Measurements from ENCODE around the gene SRF. TPM values are rescaled to one million over a fixed set of nuclear protein-coding genes. Genes with fewer than 3 reads are reported as not detected.
A peak's percentile ranks its signal among the peaks of the same experiment; 100 is the strongest.

The SRF gene
- total RNA-seq, 2 donors from 2014 or later, result 31.0 to 42.7 TPM

DNA sequence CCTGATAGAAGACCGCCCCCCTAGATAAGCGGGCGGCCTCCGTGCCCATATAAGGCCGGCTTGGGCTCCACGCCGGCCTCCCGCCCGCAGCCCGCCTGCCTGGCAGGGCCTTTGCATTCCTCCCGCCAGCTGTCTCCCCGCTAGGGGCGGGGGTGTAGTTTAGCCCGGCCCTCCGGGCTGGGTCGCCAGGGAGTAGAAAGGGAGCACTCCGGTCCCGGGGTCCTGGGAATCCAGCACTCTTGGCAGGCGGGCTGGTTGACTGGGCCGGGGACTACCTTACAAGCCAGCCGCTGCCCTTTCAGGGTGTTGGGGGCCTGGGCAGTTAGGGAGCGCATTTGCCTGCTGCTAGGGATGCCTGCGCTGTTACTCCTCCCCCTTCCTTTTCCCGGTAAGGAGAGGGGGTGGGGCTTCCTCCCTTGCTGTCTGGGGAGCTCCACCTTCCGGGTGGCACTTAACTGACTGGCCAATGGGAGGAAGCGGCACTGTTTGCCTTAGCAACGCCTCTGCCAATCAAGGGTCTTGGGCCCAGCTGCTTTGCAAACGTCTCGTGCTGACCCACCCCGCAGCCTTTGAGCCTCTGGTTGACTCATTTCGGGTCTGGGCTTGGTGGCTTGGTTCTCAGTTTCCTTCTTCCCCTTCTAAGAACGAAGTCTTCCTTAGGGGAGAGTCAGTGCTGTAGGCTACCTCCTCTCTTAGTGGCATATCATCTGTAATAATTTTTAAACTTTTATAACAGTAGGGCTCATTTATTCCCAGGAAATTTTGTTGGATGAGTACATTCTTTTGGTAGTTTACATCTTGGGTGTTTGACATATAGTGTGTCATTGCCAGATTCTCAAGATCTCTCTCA is 3.4 kb downstream of the SRF start:
- Mint-ChIP-seq H3K9me3 (no peaks in the 10 kb centered on the region), H3K27ac (peak overlapping the region; percentile 88 to 92), H3K36me3 (peaks cover 22 to 35% of the 10 kb centered on the region in 2 donors)
- peak; percentile 79 to 80 for ATAC-seq
- peak; percentile 91 to 97 for DNase-seq (ENCODE audit: low spot score in 2 of 2)

GRCh38 chr6:43175676-43176422 is 4.8 kb downstream of the SRF start:
- Mint-ChIP-seq H3K9me3 (no peaks in the 10 kb centered on the region), H3K36me3 (peaks cover 22 to 29% of the 10 kb centered on the region in 2 donors), H3K27ac (peak overlapping the region; percentile 88 to 92)
- no peak for ATAC-seq
- DNase-seq (ENCODE audit: low spot score in 2 of 2), result no peak

- peak overlapping the region; percentile 88 to 92 for H3K27ac Mint-ChIP-seq
- peaks cover 22 to 26% of the 10 kb centered on the region in 2 donors for H3K36me3 Mint-ChIP-seq
- H3K9me3 Mint-ChIP-seq, result no peaks in the 10 kb centered on the region
- ATAC-seq, result no peak
- DNase-seq (ENCODE audit: low spot score in 2 of 2), result no peak
Observed at GRCh38 chr6:43176423-43176786, 5.3 kb downstream of the SRF start.

GRCh38 chr6:43178150-43178549 is 7.1 kb downstream of the SRF start:
- peaks cover 13 to 23% of the 10 kb centered on the region in 2 donors for H3K36me3 Mint-ChIP-seq
- no peaks in the 10 kb centered on the region for H3K9me3 Mint-ChIP-seq
- ATAC-seq (no peak), DNase-seq (ENCODE audit: low spot score in 2 of 2) (no peak)
- peak overlapping the region in 1 of 2 donors; percentile 34 for H3K27ac Mint-ChIP-seq

DNA sequence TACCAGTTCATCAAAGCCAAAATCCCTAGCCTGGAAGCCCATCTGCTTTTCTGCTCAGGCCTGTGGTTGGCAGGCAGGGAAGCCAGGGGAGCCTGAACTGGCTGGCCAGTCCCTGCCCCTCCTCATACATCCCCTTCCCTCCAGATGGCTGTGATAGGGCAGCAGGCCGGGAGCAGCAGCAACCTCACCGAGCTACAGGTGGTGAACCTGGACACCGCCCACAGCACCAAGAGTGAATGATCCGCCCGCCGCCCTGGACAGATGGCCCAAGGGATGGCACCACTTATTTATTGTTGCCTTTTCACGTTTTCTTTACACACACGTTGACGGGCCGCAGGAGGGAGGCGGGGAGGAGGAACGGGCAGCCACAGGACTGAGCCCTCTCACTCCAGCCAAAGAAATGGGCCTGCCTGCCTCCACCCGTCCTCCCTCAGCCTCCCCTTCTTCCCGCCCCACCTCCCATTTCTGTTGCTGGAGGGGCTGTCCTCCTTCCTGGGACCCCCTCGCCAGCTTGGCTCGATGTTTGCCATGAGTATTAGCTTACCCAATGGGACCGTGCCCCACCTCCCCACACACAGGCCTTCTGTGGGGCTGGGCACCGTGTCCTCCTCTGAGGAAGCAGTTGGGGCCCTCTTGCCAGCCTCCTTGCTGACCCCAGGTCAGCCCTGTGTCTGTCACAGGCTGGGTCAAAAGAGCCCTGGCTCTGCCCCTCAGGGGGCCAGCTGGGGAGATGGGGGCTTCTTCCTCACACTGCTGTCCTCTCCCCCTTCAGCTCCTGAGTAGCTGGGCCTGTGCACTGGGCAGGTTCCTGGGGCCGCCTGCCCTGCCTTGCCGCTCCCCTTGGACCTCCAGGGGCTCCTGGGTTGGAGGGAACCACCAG is 8.1 kb downstream of the SRF start:
- ATAC-seq (no peak), DNase-seq (ENCODE audit: low spot score in 2 of 2) (no peak)
- no peak overlapping the region for H3K27ac Mint-ChIP-seq
- no peaks in the 10 kb centered on the region for H3K9me3 Mint-ChIP-seq
- H3K36me3 Mint-ChIP-seq, result peaks cover 12 to 26% of the 10 kb centered on the region in 2 donors

- DNase-seq (ENCODE audit: low spot score in 2 of 2) (no peak), ATAC-seq (no peak)
- Mint-ChIP-seq H3K36me3 (peaks cover 8 to 22% of the 10 kb centered on the region in 2 donors), H3K27ac (no peak overlapping the region), H3K9me3 (no peaks in the 10 kb centered on the region)
Observed at GRCh38 chr6:43180058-43180457, 9.0 kb downstream of the SRF start.

- ATAC-seq (no peak), DNase-seq (ENCODE audit: low spot score in 2 of 2) (no peak)
- H3K36me3 Mint-ChIP-seq, result peaks cover 6 to 19% of the 10 kb centered on the region in 2 donors
- H3K9me3 Mint-ChIP-seq, result no peaks in the 10 kb centered on the region
- peak overlapping the region; percentile 82 to 91 for H3K27ac Mint-ChIP-seq
Observed at GRCh38 chr6:43180985-43181384, 9.9 kb downstream of the SRF start.

- DNase-seq (ENCODE audit: low spot score in 2 of 2) (no peak), ATAC-seq (no peak)
- Mint-ChIP-seq H3K9me3 (no peaks in the 10 kb centered on the region), H3K36me3 (peaks cover 0 to 13% of the 10 kb centered on the region in 2 donors), H3K27ac (peak overlapping the region; percentile 82 to 91)
Observed at GRCh38 chr6:43181621-43181941, 10.5 kb downstream of the SRF start.

DNA sequence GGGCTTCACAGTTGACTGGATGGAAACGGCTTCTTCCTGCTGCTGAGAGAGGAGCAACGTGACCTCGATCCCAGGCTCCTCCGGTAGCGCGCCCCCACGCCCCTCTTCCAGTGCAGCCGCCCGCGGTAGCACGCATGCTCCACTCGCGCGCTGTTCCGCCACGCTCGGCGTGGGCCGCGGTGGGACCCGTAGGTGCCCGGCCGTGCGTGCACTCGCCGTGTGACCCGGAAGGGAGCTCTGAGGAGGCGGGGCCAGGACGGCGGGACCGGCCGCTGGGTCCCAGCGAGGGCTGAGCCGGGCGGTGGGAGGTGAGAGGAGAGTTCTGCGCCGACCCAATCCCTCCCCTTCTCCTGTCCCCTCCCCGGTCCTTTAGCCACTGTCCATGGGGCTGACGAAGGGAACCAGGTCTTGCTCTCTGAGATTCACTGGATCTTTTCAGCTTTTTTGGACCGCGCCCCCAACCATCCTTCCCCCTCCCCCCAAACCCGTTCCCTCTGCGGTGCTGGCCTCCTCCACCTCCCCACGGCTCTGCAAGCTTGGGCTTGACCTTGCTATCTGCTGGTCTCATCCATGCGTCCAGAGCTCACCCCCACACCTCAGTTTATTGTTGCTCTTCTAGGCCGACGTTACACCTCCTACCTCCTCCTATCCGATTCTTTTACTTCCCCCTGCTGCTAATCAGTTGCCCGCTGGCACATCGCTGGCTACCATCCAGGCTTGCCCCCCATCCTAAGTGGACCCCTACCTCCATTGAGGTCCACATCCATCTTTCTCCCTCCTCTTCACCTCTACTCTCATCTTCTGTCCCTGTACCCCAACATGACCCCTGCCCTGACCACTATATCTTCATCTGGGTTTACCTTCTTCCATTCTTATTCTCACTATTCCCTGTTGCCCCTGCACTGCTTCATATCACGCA is 11.1 kb downstream of the SRF start, which contains the start of gene CUL9:
Gene CUL9 (plus strand): TSS at position 255 of the 919 bp plus-strand sequence. CDS start 2,115 bp downstream, outside the sequence.
- H3K9me3 Mint-ChIP-seq, result no peaks in the 10 kb centered on the region
- peak within 1 kb of the TSS; percentile 91 to 93 for H3K27ac Mint-ChIP-seq
- ATAC-seq, result peak; percentile 98
- H3K36me3 Mint-ChIP-seq, result peaks cover 0 to 12% of the 10 kb centered on the region in 2 donors
- peak; percentile 81 to 83 for DNase-seq (ENCODE audit: low spot score in 2 of 2)

DNA sequence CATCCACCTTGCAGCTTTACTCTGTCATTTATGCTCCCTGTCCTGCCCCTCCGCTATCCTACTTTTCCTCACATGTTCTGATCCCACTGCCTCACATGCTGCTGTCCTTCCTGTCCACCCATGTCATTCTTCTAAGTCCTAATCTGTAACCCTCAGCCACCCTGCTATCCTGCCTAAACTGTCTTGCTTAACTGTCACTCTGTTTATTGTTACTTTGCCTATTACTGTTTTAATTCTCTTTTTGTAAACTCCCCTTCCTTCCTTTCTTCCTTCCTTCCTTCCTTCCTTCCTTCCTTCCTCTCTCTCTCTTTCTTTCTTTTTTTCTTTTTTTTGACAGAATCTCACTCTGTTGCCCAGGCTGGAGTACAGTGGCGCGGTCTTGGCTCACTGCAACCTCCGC is 12.4 kb downstream of the SRF start:
- DNase-seq (ENCODE audit: low spot score in 2 of 2), result no peak
- Mint-ChIP-seq H3K27ac (peak overlapping the region; percentile 91 to 93), H3K36me3 (peaks cover 0 to 12% of the 10 kb centered on the region in 2 donors), H3K9me3 (no peaks in the 10 kb centered on the region)
- ATAC-seq, result no peak

GRCh38 chr6:43184268-43184985 is 13.4 kb downstream of the SRF start:
- H3K27ac Mint-ChIP-seq, result peak overlapping the region; percentile 77 to 91
- ATAC-seq (no peak), DNase-seq (ENCODE audit: low spot score in 2 of 2) (no peak)
- no peaks in the 10 kb centered on the region for H3K9me3 Mint-ChIP-seq
- H3K36me3 Mint-ChIP-seq, result peaks cover 0 to 12% of the 10 kb centered on the region in 2 donors

GRCh38 chr6:43185391-43185985 is 14.4 kb downstream of the SRF start:
- Mint-ChIP-seq H3K36me3 (peaks cover 0 to 12% of the 10 kb centered on the region in 2 donors), H3K27ac (peak overlapping the region; percentile 53 to 91), H3K9me3 (no peaks in the 10 kb centered on the region)
- no peak for DNase-seq (ENCODE audit: low spot score in 2 of 2)
- ATAC-seq, result no peak

DNA sequence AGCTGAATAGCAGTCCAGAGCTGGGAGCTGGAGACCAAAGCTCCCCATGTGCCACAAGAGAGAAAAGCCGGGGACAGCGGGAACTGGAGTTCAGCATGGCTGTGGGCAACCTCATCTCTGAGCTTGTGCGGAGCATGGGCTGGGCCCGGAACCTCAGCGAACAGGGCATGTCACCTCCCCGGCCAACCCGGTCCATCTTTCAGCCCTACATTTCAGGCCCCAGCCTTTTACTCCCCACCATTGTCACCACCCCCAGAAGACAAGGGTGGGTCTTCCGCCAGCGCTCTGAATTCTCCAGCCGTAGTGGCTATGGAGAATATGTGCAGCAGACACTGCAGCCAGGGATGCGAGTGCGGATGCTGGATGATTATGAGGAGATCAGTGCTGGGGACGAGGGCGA is 14.9 kb downstream of the SRF start:
- DNase-seq (ENCODE audit: low spot score in 2 of 2), result no peak
- H3K9me3 Mint-ChIP-seq, result no peaks in the 10 kb centered on the region
- H3K27ac Mint-ChIP-seq, result peak overlapping the region in 1 of 2 donors; percentile 91
- peaks cover 0 to 12% of the 10 kb centered on the region in 2 donors for H3K36me3 Mint-ChIP-seq
- no peak for ATAC-seq

DNA sequence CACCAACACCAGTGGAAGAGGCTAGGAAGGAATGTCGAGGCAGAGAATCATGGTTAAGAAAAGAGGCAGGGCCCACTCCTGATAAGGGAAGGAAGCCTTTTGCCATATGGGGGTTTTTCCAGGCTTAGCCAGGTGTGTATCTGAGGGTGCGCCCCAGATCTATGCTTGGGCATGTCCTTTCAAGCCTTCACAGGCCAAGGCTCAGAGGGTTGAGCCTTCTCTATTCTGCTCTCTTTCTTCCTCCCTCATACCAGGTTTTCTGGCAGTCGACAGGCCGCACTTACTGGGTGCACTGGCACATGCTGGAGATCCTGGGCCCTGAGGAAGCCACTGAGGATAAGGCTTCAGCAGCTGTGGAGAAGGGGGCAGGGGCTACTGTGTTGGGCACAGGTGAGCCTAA is 15.6 kb downstream of the SRF start:
- DNase-seq (ENCODE audit: low spot score in 2 of 2) (no peak), ATAC-seq (no peak)
- Mint-ChIP-seq H3K9me3 (no peaks in the 10 kb centered on the region), H3K27ac (peak overlapping the region; percentile 56 to 91), H3K36me3 (peaks cover 0 to 12% of the 10 kb centered on the region in 2 donors)

DNA sequence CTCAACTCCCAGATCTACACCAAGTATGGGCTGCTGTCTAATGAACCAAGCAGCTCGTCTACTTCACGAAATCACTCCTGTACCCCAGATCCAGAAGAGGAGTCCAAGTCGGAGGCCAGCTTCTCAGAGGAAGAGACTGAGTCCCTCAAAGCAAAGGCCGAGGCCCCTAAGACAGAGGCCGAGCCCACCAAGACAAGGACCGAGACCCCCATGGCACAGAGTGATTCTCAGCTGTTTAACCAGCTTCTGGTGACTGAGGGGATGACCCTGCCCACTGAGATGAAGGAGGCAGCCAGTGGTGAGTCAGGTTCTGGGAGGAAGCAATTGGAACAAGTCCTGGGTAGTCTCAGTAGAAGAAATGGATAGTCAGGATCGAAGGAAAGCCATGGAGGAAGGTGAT is 16.8 kb downstream of the SRF start:
- Mint-ChIP-seq H3K27ac (peak overlapping the region; percentile 32 to 91), H3K9me3 (no peaks in the 10 kb centered on the region), H3K36me3 (peaks cover 0 to 6% of the 10 kb centered on the region in 2 donors)
- no peak for DNase-seq (ENCODE audit: low spot score in 2 of 2)
- no peak for ATAC-seq
